C4-2B (cell line): ENCODE results near the gene PPARG.
"Not testable (repeated sequence)": the region's sequence is repeated elsewhere in the genome, so short reads cannot be mapped to it uniquely, and the experiment has no call there.

Experiments used
- H3K27ac ChIP-seq: fragments of 450-650 bp; 2 replicates; pipeline ENCODE4 v1.5.1; 2017
- ZFX ChIP-seq: fragments of 450-650 bp; IDR thresholded peaks from 2 replicates; pipeline ENCODE4 v1.6.1; 2017
- TF ChIP-seq, protein P1 (sequence below): fragments of 450-650 bp; conservative IDR thresholded peaks from 2 replicates; pipeline ENCODE4 v1.5.1; 2017; ENCODE audit warnings: mild to moderate bottlenecking

The PPARG gene

DNA sequence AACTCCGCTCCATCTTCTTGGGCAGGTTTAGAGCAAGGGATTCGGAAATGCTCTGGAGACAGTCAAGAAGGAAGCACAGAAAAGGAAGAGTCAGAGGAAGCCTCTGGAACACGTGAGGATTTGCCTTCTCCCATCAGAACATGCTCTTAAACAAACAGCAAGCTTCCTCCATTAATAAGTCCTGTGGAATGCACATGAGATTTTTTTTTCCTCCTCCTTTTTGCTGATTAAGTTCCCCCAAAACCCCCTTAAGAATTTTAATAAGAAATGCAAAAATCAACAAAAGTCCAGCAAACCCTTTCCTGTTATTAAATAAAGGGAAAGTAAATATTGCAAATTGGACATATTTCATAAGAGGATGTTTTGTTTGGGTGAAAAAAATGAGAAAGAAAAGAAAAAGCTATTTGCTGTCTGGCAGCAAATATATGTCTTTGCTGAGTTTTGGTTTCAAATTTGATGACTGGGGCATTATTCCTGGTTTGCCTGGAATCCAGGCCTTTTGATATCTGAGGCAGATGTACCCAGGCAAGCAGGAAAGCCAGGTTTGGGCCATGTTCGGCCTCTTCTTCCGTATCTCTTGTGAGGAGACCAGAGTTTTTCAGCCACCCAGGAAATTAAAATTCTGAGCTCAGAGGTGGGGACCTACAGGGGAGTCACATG lies 187.5 kb downstream of the PPARG start:
- TF ChIP-seq, protein P1, sequence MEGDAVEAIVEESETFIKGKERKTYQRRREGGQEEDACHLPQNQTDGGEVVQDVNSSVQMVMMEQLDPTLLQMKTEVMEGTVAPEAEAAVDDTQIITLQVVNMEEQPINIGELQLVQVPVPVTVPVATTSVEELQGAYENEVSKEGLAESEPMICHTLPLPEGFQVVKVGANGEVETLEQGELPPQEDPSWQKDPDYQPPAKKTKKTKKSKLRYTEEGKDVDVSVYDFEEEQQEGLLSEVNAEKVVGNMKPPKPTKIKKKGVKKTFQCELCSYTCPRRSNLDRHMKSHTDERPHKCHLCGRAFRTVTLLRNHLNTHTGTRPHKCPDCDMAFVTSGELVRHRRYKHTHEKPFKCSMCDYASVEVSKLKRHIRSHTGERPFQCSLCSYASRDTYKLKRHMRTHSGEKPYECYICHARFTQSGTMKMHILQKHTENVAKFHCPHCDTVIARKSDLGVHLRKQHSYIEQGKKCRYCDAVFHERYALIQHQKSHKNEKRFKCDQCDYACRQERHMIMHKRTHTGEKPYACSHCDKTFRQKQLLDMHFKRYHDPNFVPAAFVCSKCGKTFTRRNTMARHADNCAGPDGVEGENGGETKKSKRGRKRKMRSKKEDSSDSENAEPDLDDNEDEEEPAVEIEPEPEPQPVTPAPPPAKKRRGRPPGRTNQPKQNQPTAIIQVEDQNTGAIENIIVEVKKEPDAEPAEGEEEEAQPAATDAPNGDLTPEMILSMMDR, result no peak
- TF ChIP-seq ZFX, result no peak
- H3K27ac ChIP-seq, result no peak overlapping the region

DNA sequence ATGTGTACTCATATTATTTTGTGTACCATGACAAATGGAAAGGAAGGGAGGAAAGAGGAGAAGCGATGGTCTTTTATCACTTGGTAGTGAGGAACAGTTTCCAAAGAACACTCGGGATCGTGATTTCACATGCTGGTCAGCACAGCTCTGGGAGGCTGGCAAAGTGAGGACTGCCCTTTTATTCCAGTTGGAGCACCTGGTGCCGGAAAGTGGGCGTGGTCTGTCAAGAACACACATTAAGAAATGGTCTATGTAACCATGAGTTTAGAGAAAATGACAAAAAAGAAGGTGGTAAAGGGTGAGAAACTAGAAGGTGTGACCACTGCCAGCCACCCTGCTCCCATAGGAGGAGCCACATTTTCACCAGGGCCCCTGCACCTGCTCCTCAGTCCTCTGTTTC lies 188.4 kb downstream of the PPARG start:
- no peak overlapping the region for H3K27ac ChIP-seq
- TF ChIP-seq ZFX, result no peak
- TF ChIP-seq, protein P1, result no peak

DNA sequence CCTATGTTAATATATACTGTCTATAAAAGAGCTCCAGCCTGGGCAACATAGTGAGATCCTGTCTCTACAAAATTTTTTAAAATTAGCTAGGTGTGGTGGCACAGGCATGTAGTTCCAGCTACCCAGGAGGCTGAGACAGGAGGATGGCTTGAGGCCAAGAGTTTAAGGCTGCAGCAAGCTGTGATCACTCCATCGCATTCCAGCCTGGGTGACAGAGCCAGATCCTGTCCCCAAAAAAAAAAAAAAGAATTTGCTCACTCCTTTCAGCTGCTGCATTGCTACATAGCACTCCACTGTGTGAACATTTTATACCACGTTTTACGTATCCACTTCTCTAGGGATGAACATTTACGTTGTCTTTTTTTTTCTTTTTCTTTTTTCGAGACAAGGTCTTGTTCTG lies 189.5 kb downstream of the PPARG start:
- TF ChIP-seq, protein P1, result no peak
- no peak for TF ChIP-seq ZFX

DNA sequence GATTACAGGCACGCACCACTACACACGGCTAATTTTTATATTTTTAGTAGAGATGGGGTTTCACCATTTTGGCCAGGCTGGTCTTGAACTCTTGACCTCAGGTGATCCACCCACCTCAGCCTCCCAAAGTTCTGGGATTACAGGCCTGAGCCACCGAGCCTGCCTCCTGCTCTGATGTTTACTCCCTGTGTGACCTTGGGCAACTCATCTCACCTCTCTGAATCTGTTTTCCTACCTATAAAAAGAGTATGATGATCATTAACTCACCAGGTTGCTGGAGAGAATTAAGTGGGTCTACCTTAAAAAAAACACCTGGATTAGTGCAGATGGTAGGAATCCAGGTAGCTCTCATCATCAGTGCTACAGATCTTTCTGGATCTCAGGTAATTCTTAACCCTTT lies 190.3 kb downstream of the PPARG start:
- H3K27ac ChIP-seq, result not testable (repeated sequence)

More for the DNA sequence above, 189.5 kb downstream of the PPARG start:
- no peak overlapping the region for H3K27ac ChIP-seq

DNA sequence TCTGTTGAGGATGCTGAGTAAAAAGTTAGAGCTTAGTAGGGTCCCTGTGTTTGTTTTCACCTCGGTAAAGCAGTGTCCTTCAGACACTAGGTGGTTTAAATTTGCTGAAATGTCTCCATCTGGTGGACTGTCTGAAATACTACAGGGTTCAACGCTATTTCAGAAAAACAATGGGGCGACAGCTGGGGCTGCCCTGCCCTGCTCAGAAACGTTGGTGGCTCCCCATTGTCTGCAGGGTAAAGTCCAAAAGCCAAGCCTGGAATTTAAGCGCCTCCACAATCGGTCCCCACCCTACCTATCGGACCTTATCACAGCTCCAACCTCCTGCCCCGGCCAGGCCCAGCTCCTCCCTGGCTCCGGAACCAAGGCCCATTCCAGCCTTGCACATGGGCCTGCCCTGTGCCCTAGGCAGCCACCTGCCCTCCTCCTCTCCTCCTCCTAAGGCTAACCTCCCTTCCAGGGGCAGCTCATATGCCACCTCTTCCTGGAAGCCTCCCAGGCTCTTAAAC lies 191.1 kb downstream of the PPARG start:
- no peak overlapping the region; the same call in 1 of the 2 replicates for H3K27ac ChIP-seq

DNA sequence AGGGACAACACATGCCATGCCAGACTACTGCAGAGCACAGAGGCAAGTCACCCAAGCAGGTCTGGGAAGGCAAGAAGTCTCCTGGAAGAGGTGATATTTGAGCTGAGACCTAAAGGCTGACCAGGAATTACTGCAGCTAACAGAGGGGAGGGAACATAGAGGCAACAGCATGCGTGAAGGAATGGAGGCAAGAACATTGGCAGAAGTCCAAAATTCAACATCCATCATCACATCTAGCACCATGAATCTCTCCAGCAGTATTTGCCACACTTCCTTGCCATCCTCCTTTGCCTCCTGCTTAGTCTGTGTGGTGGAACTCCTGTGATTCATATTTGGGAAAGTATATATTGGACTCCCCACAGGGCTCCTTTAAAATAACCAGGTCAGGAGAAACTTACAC lies 194.5 kb downstream of the PPARG start:
- TF ChIP-seq, protein P1, result no peak
- TF ChIP-seq ZFX, result no peak
- H3K27ac ChIP-seq, result peak overlapping the region; percentile 84

More for the DNA sequence above, 191.1 kb downstream of the PPARG start:
- TF ChIP-seq ZFX, result no peak
- TF ChIP-seq, protein P1, result peak; percentile 74

DNA sequence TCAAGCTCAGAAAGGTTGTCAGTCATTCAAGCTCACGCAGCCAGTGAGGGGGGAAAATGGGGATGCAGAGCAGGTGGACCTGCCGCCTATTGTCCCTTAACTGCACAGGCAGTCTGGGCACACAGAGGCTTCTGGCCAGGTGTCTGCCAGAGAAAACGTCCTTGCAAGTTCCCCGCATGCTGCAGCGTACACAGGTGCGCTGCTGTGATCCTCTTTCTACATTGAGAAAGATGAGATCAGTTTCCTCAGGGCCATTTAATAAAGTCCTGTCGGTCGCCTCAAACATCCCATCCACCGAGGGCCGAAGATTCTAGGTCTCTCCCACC lies 195.0 kb downstream of the PPARG start:
- peak overlapping the region; percentile 84 for H3K27ac ChIP-seq
- TF ChIP-seq, protein P1, result no peak
- no peak for TF ChIP-seq ZFX
